ENCODE results near the gene LRRC61.
"Not testable (repeated sequence)": the region's sequence is repeated elsewhere in the genome, so short reads cannot be mapped to it uniquely, and the experiment has no call there.

Gene LRRC61, protein sequence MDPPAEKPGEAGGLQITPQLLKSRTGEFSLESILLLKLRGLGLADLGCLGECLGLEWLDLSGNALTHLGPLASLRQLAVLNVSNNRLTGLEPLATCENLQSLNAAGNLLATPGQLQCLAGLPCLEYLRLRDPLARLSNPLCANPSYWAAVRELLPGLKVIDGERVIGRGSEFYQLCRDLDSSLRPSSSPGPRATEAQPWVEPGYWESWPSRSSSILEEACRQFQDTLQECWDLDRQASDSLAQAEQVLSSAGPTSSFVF

DNA sequence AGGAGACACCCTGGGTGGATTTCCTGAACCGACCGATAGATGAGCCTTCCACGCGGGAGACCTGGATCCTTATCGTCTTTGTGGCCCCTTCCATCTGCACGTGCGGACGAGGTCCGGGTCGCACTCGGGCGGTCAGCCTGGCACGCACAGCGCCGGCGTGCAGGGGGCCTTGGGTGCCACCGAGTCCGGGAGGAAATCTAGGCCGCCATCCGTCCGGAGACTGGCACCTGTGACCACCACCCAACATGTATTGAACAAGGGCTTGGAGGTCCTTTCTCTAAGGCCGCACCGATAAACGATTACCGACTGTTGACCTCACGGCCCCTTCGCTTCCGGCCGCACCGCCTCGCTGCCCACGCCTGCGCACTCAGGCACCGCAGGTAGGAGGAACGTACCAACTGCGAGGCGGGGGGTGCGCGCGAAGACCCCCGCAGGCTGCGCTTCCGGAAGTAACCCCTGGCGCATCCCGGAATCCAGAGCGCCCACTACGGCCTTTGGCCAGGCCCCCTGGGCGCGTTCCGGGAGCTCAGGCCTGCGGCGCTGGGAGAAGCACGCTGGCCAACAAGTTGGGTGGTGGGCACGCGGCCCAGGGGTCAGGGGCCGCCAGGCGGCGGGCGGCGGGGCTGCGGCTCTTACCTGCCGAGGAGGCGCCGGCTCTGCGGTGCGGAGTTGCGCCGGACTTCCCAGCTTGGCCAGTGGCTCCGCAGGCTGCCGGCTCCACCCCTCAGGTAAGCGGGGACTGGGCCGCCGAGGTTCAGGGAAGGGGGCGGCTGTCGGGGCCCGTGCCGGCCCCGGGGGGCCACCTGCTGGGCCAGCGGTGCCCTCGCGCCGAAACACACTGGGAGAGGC is at the start of gene LRRC61, which contains the start of gene ACTR3C:
LRRC61 (plus strand) TSS at position 523 of the 849 bp plus-strand sequence. CDS start 13,507 bp downstream, outside the sequence.
ACTR3C (minus strand) TSS at position 713 of the 849 bp plus-strand sequence. CDS start 28,249 bp downstream, outside the sequence.
- peak; percentile 26 to 72 for DNase-seq

- peak in 1 of 2 experiments; percentile 57 for DNase-seq
Measured at GRCh38 chr7:150276132-150276695, 46.9 kb upstream of the LRRC61 start.

DNA sequence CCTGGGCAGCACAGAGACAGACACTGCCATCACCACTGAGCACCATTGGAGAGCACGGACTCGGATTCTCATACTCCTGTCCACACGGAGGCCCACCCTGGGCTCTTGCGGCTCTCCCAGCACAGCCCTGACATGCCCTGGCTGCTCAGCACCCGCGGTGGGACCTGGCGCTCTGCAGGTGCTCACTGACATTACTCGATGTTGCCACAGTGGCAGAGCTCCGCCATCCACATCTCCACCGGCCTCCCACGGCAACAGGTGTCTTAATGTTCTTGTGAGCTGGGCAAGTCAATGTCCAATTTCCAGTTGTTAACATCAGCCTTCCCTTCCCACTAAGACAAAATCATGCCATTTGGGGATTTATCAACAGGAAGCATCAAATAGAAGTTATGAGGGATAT is 44.8 kb upstream of the LRRC61 start:
- not testable (repeated sequence) for DNase-seq

DNA sequence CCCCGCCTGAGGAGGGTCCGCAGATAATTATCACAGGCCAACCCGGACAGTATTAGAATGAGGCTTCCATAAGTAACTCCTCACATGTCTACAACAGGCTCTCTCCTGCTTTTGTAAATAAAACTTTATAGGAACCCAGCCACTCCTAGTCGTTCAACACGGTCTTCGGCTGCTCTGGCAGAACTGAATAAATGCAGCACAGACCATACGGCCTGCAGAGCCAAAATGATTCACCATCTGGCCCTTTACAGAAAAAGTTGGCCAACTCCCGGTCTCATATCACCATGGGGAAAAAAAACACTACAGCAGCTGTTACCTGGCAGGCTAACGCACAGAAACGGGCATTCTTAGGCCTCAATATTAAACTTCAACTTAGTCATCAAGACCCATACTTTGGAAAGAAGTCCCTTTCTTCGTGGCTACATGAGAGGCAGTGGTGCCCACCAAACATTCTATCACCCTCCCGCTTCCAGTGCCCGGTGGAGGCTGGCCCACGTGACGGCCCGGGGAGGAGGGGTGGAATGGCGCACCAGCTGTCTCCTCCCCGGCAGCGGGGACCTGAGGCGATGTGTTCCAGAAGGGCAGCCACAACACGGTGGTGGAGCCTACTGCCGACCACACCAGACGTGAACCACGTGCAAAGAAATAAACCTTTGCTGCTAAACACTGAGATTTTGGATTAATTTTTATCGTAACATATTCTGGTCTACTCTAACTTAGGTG is 41.3 kb upstream of the LRRC61 start:
- peak in 1 of 2 experiments; percentile 40 for DNase-seq

- not testable (repeated sequence) for DNase-seq
Measured at GRCh38 chr7:150283111-150283510, 40.0 kb upstream of the LRRC61 start.

DNA sequence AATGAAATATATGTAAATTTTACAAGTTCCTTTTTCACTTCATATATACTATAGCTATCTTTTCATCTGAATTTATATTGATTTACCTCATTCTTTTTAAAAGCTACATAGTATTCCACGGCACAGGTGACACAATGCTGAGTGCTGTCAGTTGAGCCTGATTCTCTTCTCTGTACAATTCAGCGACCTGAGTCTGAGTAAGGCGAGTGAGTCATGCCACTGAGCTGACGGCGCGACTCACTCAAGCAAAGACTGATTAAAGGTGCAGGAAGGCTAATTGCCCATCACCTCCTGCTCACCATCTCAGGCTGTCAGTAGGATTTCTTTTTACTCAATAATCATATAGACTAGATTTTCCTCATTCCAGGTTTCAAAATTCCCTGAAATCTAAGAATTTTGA is 39.5 kb upstream of the LRRC61 start:
- not testable (repeated sequence) for DNase-seq

DNA sequence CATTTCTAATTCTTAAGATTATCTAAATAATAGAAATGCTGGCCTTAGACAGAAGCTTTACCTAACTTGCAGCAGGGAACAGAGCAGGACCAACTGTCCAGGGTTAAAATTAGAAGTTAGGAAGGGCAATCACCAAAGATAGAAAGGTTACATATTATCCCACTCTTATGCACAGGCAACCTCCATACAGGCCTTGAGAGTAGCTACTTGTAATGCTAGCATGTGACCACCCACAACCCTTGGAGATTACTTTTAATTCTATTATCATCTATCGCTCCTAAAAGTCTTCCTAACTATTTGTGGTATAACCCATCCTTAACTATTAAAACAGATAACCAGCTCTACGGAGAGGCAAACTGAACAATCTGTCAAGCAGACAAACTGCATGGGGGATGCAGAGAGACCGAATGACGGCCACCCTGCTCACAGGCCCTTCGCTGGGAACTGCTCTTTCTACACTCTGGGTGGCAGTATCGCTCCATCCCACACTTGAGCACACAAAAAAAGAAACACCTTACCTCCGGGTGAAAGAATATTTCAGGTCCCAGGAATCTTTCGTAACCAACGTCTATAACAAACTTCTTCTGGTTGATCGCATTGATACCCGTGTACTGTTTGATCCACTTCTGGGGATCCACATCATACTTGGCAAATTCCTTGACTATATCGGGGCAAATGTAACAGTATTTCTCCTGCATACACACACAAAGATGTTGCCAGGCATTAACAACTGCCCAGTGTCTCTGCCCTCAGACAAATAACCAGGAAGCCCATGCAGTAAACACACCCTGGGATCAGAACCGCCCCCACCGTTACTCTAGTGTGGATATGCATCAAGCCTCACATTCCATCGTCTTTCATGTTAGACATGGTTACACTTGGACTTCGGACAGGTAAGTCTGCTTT is 37.1 kb upstream of the LRRC61 start:
- peak in 1 of 2 experiments; percentile 62 for DNase-seq

DNA sequence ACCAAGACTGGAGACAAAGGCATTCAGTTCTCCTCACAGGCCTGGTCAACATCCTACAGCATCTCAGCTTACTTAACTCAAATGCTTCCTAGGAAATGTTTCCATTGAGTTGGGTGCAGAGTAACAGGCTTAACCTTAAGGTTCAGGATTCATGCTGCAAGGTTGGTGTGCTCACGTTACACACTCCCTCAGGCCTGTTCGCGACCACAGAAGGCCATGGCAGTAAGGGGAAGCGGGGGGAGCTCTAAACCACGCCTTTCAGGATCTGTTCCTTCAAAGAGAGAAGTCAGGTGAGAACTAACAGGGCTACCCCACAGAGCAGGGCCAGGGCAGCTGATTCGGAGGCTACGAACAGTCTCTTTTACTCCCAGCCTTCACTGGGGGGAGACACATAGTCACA is 35.3 kb upstream of the LRRC61 start:
- DNase-seq = not testable (repeated sequence)

GRCh38 chr7:150288816-150289215 is 34.3 kb upstream of the LRRC61 start:
- DNase-seq = not testable (repeated sequence)

DNA sequence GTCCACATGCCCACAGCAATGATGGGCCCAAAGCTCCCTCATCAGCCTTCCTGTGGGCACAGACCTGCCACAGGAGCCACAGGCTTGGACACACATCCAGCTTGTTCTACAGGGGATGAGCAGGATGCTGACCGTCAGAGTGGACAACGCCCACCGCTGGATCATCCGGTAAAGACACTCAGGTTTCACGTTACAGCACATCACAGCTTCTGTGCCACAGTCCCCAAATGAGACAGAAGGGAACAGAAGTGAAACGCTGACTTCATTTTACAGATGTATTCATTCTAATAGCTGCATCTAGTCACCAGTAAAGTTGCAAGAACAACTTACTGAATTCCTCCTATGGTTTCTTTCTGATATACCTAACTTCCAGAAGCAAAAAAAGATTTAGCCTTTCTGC is 32.8 kb upstream of the LRRC61 start:
- not testable (repeated sequence) for DNase-seq

GRCh38 chr7:150295027-150295426 is 28.1 kb upstream of the LRRC61 start:
- not testable (repeated sequence) for DNase-seq

GRCh38 chr7:150295614-150296013 is 27.5 kb upstream of the LRRC61 start:
- not testable (repeated sequence) for DNase-seq

DNA sequence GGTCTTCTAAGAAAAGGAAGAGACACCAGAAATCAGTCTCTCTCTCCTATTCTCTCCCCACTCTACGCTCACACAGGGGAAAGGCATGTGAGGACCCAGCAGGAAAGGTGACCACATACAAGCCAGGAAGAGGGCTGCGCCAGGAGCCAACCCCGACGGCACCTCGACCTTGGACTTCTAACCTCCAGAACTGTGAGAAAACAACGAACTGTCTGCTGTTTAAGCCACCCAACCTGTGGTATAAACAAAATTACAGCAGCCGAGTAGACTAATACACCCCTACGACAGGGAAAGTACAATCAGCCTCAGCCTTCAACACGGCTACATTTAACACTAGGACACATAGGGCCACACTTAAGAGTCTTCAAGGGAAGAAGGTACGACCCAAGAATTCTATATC is 26.4 kb upstream of the LRRC61 start:
- DNase-seq = not testable (repeated sequence)

- DNase-seq = not testable (repeated sequence)
Measured at GRCh38 chr7:150297978-150298377, 25.2 kb upstream of the LRRC61 start.

- DNase-seq = not testable (repeated sequence)
Measured at GRCh38 chr7:150302908-150303310, 20.2 kb upstream of the LRRC61 start.

DNA sequence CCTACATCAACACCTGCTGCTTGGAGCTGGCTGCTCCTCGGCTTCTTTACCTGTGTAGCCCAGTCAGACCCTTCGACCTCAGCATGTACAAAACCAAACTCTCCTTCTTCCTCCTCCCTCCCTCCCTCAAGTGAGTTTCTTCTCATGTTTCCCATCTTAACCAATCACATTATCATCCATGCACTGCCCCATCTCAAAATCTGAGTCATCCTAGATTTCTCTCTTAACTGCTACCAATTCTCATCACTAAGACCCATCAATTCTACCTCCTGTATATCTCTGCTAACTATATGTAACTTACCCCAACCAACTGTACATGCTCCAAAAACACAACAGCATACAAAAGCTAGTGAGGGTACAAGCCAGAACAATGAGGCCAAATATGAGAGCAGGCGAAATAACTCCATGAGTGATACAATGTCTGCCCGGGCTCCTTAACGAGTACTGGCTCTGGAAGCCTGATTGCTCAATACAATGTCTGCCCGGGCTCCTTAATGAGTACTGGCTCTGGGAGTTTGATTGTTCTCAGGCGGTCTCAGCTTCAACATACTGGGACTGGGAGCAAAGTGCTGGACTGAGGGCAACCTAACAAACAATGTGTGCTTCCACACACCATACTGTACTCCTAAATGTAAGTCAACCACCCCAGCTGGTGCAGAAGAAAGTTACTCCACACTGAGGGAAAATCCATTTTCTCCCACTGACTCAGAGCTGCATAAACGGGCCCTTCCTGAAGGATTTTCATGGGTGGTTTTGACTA is 18.5 kb upstream of the LRRC61 start:
- DNase-seq = not testable (repeated sequence)

- DNase-seq = not testable (repeated sequence)
Measured at GRCh38 chr7:150305259-150305902, 17.8 kb upstream of the LRRC61 start.

- DNase-seq = not testable (repeated sequence)
Measured at GRCh38 chr7:150305903-150306284, 17.3 kb upstream of the LRRC61 start.

DNA sequence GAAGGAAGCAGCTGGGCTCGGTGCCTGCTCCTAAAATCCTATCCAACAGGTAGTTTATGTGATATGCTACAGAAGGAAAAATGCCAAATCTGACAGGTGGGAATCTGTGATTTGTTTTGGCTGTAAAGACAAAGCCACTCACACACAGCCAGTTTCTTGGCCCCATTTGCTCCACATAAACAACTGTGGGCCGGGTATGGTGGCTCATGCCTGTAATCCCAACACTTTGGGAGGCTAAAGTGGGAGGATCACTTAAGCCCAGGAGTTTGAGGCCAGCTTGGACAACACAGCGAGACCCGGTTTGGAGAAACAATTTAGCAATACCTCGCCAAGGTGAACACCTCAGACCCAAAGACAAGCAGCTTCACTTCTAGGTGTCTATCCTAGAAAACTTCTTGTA is 16.8 kb upstream of the LRRC61 start:
- DNase-seq = not testable (repeated sequence)

GRCh38 chr7:150307129-150307528 is 16.0 kb upstream of the LRRC61 start:
- DNase-seq = no peak
